Right atrium auricular region (tissue), 2 donors: Measurements from ENCODE around the gene FYCO1. TPM values are rescaled to one million over a fixed set of nuclear protein-coding genes. Genes with fewer than 3 reads are reported as not detected.
A peak's percentile ranks its signal among the peaks of the same experiment; 100 is the strongest.

Experiments
- DNase-seq: peaks from one replicate; pipeline ENCODE4 v3.0.0-alpha.2; 2019; ENCODE audit warnings: low spot score
- H3K27ac ChIP-seq, 2 donors: fragments of 200-600 bp; sonication (generic); 1 replicate in 1 of 2; 2 replicates in 1 of 2; pipeline ENCODE4 v1.5.1; 2016 to 2019
- H3K27me3 ChIP-seq, 2 donors: fragments of 200-600 bp; sonication (generic); one replicate each; pipeline versions ENCODE4 v1.5.1 to v1.6.0; 2017 to 2019
- H3K36me3 ChIP-seq: fragments of 200-600 bp; sonication (generic); one replicate; pipeline ENCODE4 v1.5.1; 2016
- H3K4me1 ChIP-seq, 2 donors: fragments of 200-600 bp; sonication (generic); one replicate each; pipeline versions ENCODE4 v1.5.1 to v1.6.0; 2017 to 2019
- H3K4me3 ChIP-seq, 2 donors: fragments of 200-600 bp; sonication (generic); 1 replicate in 1 of 2; 2 replicates in 1 of 2; pipeline ENCODE4 v1.5.1; 2017 to 2019; ENCODE audit warnings: mild to moderate bottlenecking in 1 of 2, moderate library complexity in 1 of 2
- H3K9me3 ChIP-seq, 2 donors: fragments of 200-600 bp; sonication (generic); one replicate each; pipeline ENCODE4 v1.5.1; 2019
- CTCF ChIP-seq, 2 donors: fragments of 200-600 bp; sonication (generic); IDR thresholded peaks; one replicate each; pipeline ENCODE4 v1.5.1; 2019; ENCODE audit warnings: antibody characterized with exemption in 2 of 2
- total RNA-seq, 2 donors: library from RNA; depleted of rRNA; stranded (reverse); fragments of >200 nt; gene quantifications; one replicate each; pipeline ENCODE4 v1.1.0, GENCODE V29; 2016

The FYCO1 gene
- total RNA-seq, 2 donors from 2014 or later, result 67.2 to 116 TPM

GRCh38 chr3:45932112-45932511, 63.5 kb downstream of the FYCO1 start:
- TF ChIP-seq CTCF (IDR thresholded peaks at IDR 0.05), result no peak
- Histone ChIP-seq H3K9me3 (no peaks in the 10 kb centered on the region), H3K4me3 (no peak overlapping the region), H3K36me3 (peaks cover 96% of the 10 kb centered on the region), H3K4me1 (peaks cover 0 to 6% of the 10 kb centered on the region in 2 donors), H3K27ac (no peak overlapping the region), H3K27me3 (no peaks in the 10 kb centered on the region)
- DNase-seq, result no peak

- H3K36me3 ChIP-seq, result peaks cover 91% of the 10 kb centered on the region
- DNase-seq, result no peak
- no peak overlapping the region for H3K27ac ChIP-seq
- H3K4me3 ChIP-seq, result no peak overlapping the region
- H3K27me3 ChIP-seq, result no peaks in the 10 kb centered on the region
- peaks cover 0 to 6% of the 10 kb centered on the region in 2 donors for H3K4me1 ChIP-seq
- no peaks in the 10 kb centered on the region for H3K9me3 ChIP-seq
- no peak for TF ChIP-seq CTCF (IDR thresholded peaks at IDR 0.05)
Observed at GRCh38 chr3:45931496-45931895, 64.1 kb downstream of the FYCO1 start.

GRCh38 chr3:45929042-45929679, 66.5 kb downstream of the FYCO1 start:
- peaks cover 82% of the 10 kb centered on the region for H3K36me3 ChIP-seq
- peak; percentile 41 to 65 for TF ChIP-seq CTCF (IDR thresholded peaks at IDR 0.05)
- H3K27me3 ChIP-seq, result no peaks in the 10 kb centered on the region
- no peak for DNase-seq
- H3K4me3 ChIP-seq, result no peak overlapping the region
- H3K27ac ChIP-seq, result no peak overlapping the region
- H3K4me1 ChIP-seq, result no peaks in the 10 kb centered on the region
- H3K9me3 ChIP-seq, result no peaks in the 10 kb centered on the region

GRCh38 chr3:45927881-45928280, 67.7 kb downstream of the FYCO1 start:
- no peak for DNase-seq
- no peak overlapping the region for H3K4me3 ChIP-seq
- no peak overlapping the region for H3K27ac ChIP-seq
- no peaks in the 10 kb centered on the region for H3K27me3 ChIP-seq
- H3K36me3 ChIP-seq, result peaks cover 84% of the 10 kb centered on the region
- no peak for TF ChIP-seq CTCF (IDR thresholded peaks at IDR 0.05)
- no peaks in the 10 kb centered on the region for H3K9me3 ChIP-seq
- no peaks in the 10 kb centered on the region for H3K4me1 ChIP-seq

- no peak for TF ChIP-seq CTCF (IDR thresholded peaks at IDR 0.05)
- no peaks in the 10 kb centered on the region for H3K4me1 ChIP-seq
- DNase-seq, result no peak
- H3K27me3 ChIP-seq, result no peaks in the 10 kb centered on the region
- peaks cover 76% of the 10 kb centered on the region for H3K36me3 ChIP-seq
- no peak overlapping the region for H3K4me3 ChIP-seq
- H3K9me3 ChIP-seq, result no peaks in the 10 kb centered on the region
- H3K27ac ChIP-seq, result no peak overlapping the region
Observed at GRCh38 chr3:45923755-45924154, 71.9 kb downstream of the FYCO1 start.
